OCI-LY7 (cell line): ENCODE measurements around the gene STARD9. TPM values are rescaled to one million over a fixed set of nuclear protein-coding genes. Genes with fewer than 3 reads are reported as not detected.

ENCODE experiments used
- BruUV-seq: library from RNA; stranded (reverse); fragments of 400-500 nt; replicated peaks from 2 replicates; lab custom pipeline; 2021; lab: Mats Ljungman, UMichigan
- CTCF ChIA-PET: fragments of 300-600 bp; sonication (Branson Sonifier 250); formaldehyde crosslinking; loops from one replicate; lab custom pipeline; 2022; ENCODE audit warnings: antibody characterized with exemption; ENCODE audit not compliant: unreplicated experiment; lab: Charles Lee
- POLR2A ChIA-PET: fragments of 300-600 bp; sonication (Branson Sonifier 250); formaldehyde crosslinking; loops from one replicate; lab custom pipeline; 2022; ENCODE audit warnings: antibody characterized with exemption; lab: Charles Lee
- DNase-seq: peaks from one replicate; pipeline ENCODE4 v3.0.0-alpha.2; 2015; ENCODE audit warnings: low spot score
- H2AFZ ChIP-seq: fragments of 200-600 bp; sonication (generic), shearing (Covaris generic); 2 replicates; pipeline ENCODE4 v1.6.1; 2014; ENCODE audit warnings: mild to moderate bottlenecking, antibody characterized with exemption, low read length, moderate library complexity
- H3K27ac ChIP-seq: fragments of 200-600 bp; sonication (generic); 2 replicates; pipeline ENCODE4 v1.5.1; 2014; ENCODE audit warnings: mixed run types, low read depth, mild to moderate bottlenecking, moderate library complexity, low read length, inconsistent platforms; ENCODE audit not compliant: poor library complexity, severe bottlenecking
- H3K36me3 ChIP-seq: fragments of 200-600 bp; sonication (generic); 2 replicates; pipeline ENCODE4 v1.6.1; 2014; ENCODE audit warnings: mild to moderate bottlenecking, antibody characterized with exemption, low read length, moderate library complexity, mixed read lengths; ENCODE audit not compliant: insufficient read depth
- H3K4me1 ChIP-seq: fragments of 200-600 bp; sonication (generic); 2 replicates; pipeline ENCODE4 v1.5.1; 2014; ENCODE audit warnings: mild to moderate bottlenecking, low read length; ENCODE audit not compliant: insufficient read depth, poor library complexity, severe bottlenecking
- H3K4me2 ChIP-seq: fragments of 200-600 bp; sonication (generic); 2 replicates; pipeline ENCODE4 v1.6.1; 2014; ENCODE audit warnings: mild to moderate bottlenecking, low read length
- H3K4me3 ChIP-seq: fragments of 200-600 bp; sonication (generic); 2 replicates; pipeline ENCODE4 v1.5.1; 2014; ENCODE audit warnings: mild to moderate bottlenecking, low read depth, low read length; ENCODE audit not compliant: poor library complexity, severe bottlenecking
- H3K79me2 ChIP-seq: fragments of 200-600 bp; sonication (generic); 2 replicates; pipeline ENCODE4 v1.6.1; 2016; ENCODE audit warnings: low read depth, mild to moderate bottlenecking, low read length, moderate library complexity, mixed read lengths; ENCODE audit not compliant: insufficient read depth
- H3K9me2 ChIP-seq: fragments of 200-600 bp; sonication (generic); 2 replicates; pipeline ENCODE4 v1.6.1; 2016; ENCODE audit warnings: mild to moderate bottlenecking, low read length, mixed read lengths; ENCODE audit not compliant: insufficient read depth
- H3K9me3 ChIP-seq: fragments of 200-600 bp; sonication (generic); 2 replicates; pipeline ENCODE4 v1.6.1; 2014; ENCODE audit warnings: mild to moderate bottlenecking, mixed run types, low read length, mixed read lengths
- H4K20me1 ChIP-seq: fragments of 200-600 bp; sonication (generic); 2 replicates; pipeline ENCODE4 v1.6.1; 2014; ENCODE audit warnings: mild to moderate bottlenecking, antibody characterized with exemption, low read length, moderate library complexity, mixed read lengths; ENCODE audit not compliant: insufficient read depth
- CTCF ChIP-seq: fragments of 200-600 bp; sonication (generic); conservative IDR thresholded peaks from 2 replicates; pipeline ENCODE4 v1.5.1; 2014; ENCODE audit warnings: mild to moderate bottlenecking, antibody characterized with exemption, low read length, moderate library complexity, mixed read lengths
- EZH2phosphoT487 ChIP-seq: fragments of 200-600 bp; sonication (generic); IDR thresholded peaks from 2 replicates; pipeline ENCODE4 v1.6.1; 2018; ENCODE audit warnings: low read depth, borderline replicate concordance, mild to moderate bottlenecking, mixed run types, antibody characterized with exemption, low read length, moderate library complexity, mixed read lengths
- intact Hi-C: fragments of 100-400 bp; cut with micrococcal nuclease; formaldehyde crosslinking; loops from one replicate; pipeline ENCODE4 v1.10.0; 2022; ENCODE audit not compliant: unreplicated experiment
- total RNA-seq, 2 experiments: library from RNA; depleted of rRNA in 1 of 2; stranded (reverse); fragments of >200 nt in 1 of 2; shearing (Covaris generic) in 1 of 2; gene quantifications; 2 replicates each; pipeline ENCODE4 v1.2.3, GENCODE V29; 2014 to 2022

The STARD9 gene
- total RNA-seq, 2 experiments from 2014 or later, result 8.9 to 15.3 TPM

DNA sequence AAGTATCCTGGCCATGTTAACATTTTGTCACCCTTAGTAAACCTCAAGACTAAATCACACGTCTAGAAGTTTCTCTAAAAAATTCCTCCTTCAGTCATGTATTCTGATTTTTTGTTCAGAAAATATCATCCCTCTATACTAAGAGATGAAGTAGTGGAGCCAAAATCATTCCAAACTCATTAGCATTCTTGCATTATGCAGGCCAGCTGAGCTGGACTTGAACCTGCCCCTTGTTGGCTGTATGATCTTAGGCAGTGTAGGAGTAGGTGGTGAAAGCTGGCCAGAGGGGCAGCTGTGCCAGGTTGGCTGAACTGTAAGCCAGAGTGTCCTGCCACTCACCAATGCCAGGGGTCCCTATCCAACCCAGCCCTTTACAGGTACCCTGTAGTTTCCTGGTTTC is 92.4 kb downstream of the STARD9 start:
- no peak overlapping the region for H3K4me3 ChIP-seq
- BruUV-seq, result no TSS peak
- DNase-seq, result no peak
- H3K36me3 ChIP-seq, result peaks cover 13% of the 10 kb centered on the region; the same call in 1 of the 2 replicates
- no peaks in the 10 kb centered on the region for H3K9me2 ChIP-seq
- no peaks in the 10 kb centered on the region for H3K4me1 ChIP-seq
- no peak overlapping the region for H2AFZ ChIP-seq
- POLR2A ChIA-PET, result interaction anchor here (0.6 kb wide), 3 partner anchors 35 to 269 kb away, joined by 3 read pairs; no protein-coding TSS in a partner anchor
- TF ChIP-seq EZH2phosphoT487, result no peak
- TF ChIP-seq CTCF, result no peak
- no peaks in the 10 kb centered on the region for H3K79me2 ChIP-seq
- H3K9me3 ChIP-seq, result no peaks in the 10 kb centered on the region
- intact Hi-C loops, result no loop called here
- no peaks in the 10 kb centered on the region for H4K20me1 ChIP-seq
- CTCF ChIA-PET, result no interaction called here
- no peak overlapping the region for H3K4me2 ChIP-seq
- H3K27ac ChIP-seq, result no peak overlapping the region

GRCh38 chr15:42670451-42670850 is 95.0 kb downstream of the STARD9 start:
- no peak overlapping the region for H3K4me3 ChIP-seq
- no peak overlapping the region for H3K27ac ChIP-seq
- no peak overlapping the region for H2AFZ ChIP-seq
- H4K20me1 ChIP-seq, result no peaks in the 10 kb centered on the region
- ChIA-PET CTCF (no interaction called here), POLR2A (interaction anchor here (1.0 kb wide), 1 partner anchor 11 kb away, joined by 3 read pairs; no protein-coding TSS in a partner anchor)
- intact Hi-C loops, result no loop called here
- TF ChIP-seq EZH2phosphoT487 (no peak), CTCF (no peak)
- H3K79me2 ChIP-seq, result no peaks in the 10 kb centered on the region
- DNase-seq, result no peak
- H3K36me3 ChIP-seq, result 0 out of 2 replicates have a peak, but pooled peaks cover 9% of the 10 kb centered on the region
- no TSS peak for BruUV-seq
- H3K4me1 ChIP-seq, result no peaks in the 10 kb centered on the region
- no peaks in the 10 kb centered on the region for H3K9me3 ChIP-seq
- no peaks in the 10 kb centered on the region for H3K9me2 ChIP-seq
- H3K4me2 ChIP-seq, result no peak overlapping the region

GRCh38 chr15:42672444-42672843 is 97.0 kb downstream of the STARD9 start:
- BruUV-seq, result no TSS peak
- H3K4me2 ChIP-seq, result no peak overlapping the region
- POLR2A ChIA-PET, result no interaction called here
- DNase-seq, result no peak
- H4K20me1 ChIP-seq, result no peaks in the 10 kb centered on the region
- no peaks in the 10 kb centered on the region for H3K9me3 ChIP-seq
- peaks cover 13% of the 10 kb centered on the region; the same call in 1 of the 2 replicates for H3K36me3 ChIP-seq
- TF ChIP-seq EZH2phosphoT487 (no peak), CTCF (no peak)
- H3K9me2 ChIP-seq, result no peaks in the 10 kb centered on the region
- H3K4me3 ChIP-seq, result no peak overlapping the region
- intact Hi-C loops, result no loop called here
- CTCF ChIA-PET, result no interaction called here
- no peak overlapping the region for H3K27ac ChIP-seq
- H3K4me1 ChIP-seq, result no peaks in the 10 kb centered on the region
- no peak overlapping the region for H2AFZ ChIP-seq
- no peaks in the 10 kb centered on the region for H3K79me2 ChIP-seq
